Mucosa of stomach (tissue), 1 donor: ENCODE measurements around the gene TMEM63A.
"Not testable (repeated sequence)": the region's sequence is repeated elsewhere in the genome, so short reads cannot be mapped to it uniquely, and the experiment has no call there.

Experiments
- H3K27me3 ChIP-seq: one replicate; pipeline ENCODE4 v1.7.0; 2013; ENCODE audit warnings: mild to moderate bottlenecking, low read length; ENCODE audit not compliant: control insufficient read depth, insufficient read depth
- H3K36me3 ChIP-seq: one replicate; pipeline ENCODE4 v1.7.0; 2013; ENCODE audit warnings: low read length; ENCODE audit not compliant: control insufficient read depth, insufficient read depth
- H3K4me1 ChIP-seq: one replicate; pipeline ENCODE4 v1.7.0; 2013; ENCODE audit warnings: mild to moderate bottlenecking, low read length; ENCODE audit not compliant: control insufficient read depth, insufficient read depth
- H3K4me3 ChIP-seq: one replicate; pipeline ENCODE4 v1.7.0; 2013; ENCODE audit warnings: low read length
- H3K9ac ChIP-seq: one replicate; pipeline ENCODE4 v1.7.0; 2013; ENCODE audit warnings: mild to moderate bottlenecking, low read length, moderate library complexity
- H3K9me3 ChIP-seq: one replicate; pipeline ENCODE4 v1.7.0; 2013; ENCODE audit warnings: mild to moderate bottlenecking, low read length, moderate library complexity; ENCODE audit not compliant: control insufficient read depth
- donor health status: Pancreatic carcinoma.

The TMEM63A gene

DNA sequence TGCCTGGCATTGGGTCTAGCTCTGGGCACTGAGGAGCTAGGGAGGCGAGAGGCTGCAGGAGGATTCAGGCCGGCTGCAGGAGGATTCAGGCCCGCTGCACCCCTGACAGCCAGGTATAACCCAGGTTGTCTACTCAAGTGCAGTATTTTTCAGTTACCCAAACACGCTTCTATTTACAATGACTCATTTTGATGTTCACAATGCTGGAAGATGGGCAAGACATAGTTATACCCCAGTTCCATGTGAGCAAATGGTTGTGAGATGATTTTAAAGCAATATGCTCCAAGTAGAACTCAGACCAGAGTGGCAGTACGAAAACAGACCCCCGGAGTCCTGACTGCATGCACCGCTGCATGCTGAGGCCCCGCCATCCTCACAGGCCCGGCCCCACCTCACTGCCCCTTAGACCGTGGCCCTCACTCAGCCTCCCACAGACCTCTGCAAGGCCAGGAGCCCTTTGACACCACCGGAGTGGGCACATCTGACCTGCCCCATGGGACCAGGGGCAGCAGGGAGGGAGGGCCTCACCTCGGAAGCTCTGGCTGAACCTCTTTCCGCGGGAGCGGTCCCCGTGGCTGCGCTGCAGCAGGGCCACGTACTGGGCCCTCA lies 6.2 kb upstream of the TMEM63A start:
- no peak overlapping the region for H3K9ac ChIP-seq
- no peaks in the 10 kb centered on the region for H3K27me3 ChIP-seq
- H3K9me3 ChIP-seq = no peaks in the 10 kb centered on the region
- peaks cover 53% of the 10 kb centered on the region for H3K4me1 ChIP-seq
- H3K4me3 ChIP-seq = no peak overlapping the region
- no peaks in the 10 kb centered on the region for H3K36me3 ChIP-seq

DNA sequence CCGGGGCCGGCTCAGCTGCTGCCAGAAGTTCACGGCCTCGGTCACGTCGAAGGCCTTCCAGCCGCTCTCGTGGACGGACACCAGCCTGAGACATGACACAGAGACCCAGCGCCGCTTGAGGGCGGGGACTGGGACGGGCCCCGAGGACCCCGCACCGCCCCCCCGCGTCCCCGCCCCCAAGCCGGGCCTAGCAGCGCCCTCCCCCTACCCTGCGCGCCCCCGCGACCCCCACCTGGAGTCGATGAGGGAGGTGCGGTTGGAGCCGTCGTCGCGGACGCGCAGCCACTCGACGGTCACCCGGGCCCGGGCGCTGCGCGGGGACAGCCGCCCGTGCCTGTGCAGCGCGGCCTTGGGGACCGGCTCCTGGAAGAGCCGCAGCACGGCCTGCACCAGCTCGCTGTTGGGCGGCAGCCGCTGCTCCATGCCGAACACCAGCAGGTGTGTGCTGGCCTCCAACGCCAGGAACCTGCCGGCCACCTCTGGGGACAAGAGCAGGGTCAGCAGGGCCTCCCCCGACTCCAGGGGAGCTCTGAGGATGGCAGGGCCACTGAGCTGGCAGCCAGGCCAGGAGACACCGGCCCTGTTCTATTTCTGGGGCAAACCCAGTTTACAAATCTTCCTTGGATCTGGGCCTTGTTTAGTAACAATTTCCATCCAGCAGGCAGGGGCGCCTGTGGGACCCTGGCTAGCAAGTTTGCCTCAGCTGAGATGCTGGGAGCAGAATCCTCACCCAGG lies 5.5 kb upstream of the TMEM63A start:
- not testable (repeated sequence) for H3K9me3 ChIP-seq, H3K9ac ChIP-seq, H3K27me3 ChIP-seq, H3K36me3 ChIP-seq, H3K4me3 ChIP-seq
- H3K4me1 ChIP-seq = peaks cover 53% of the 10 kb centered on the region

GRCh38 chr1:225887030-225887314 lies 4.8 kb upstream of the TMEM63A start:
- Histone ChIP-seq H3K9me3 (no peaks in the 10 kb centered on the region), H3K9ac (no peak overlapping the region), H3K27me3 (no peaks in the 10 kb centered on the region), H3K4me3 (no peak overlapping the region), H3K4me1 (peaks cover 50% of the 10 kb centered on the region), H3K36me3 (no peaks in the 10 kb centered on the region)

GRCh38 chr1:225886159-225887029 lies 4.2 kb upstream of the TMEM63A start:
- Histone ChIP-seq H3K4me1 (peaks cover 47% of the 10 kb centered on the region), H3K36me3 (no peaks in the 10 kb centered on the region), H3K9ac (no peak overlapping the region), H3K9me3 (no peaks in the 10 kb centered on the region), H3K4me3 (no peak overlapping the region), H3K27me3 (no peaks in the 10 kb centered on the region)

- Histone ChIP-seq H3K27me3 (no peaks in the 10 kb centered on the region), H3K4me1 (peaks cover 47% of the 10 kb centered on the region), H3K9ac (no peak overlapping the region)
Measured at GRCh38 chr1:225885336-225885735, 3.2 kb upstream of the TMEM63A start.

GRCh38 chr1:225883616-225884265 lies 1.6 kb upstream of the TMEM63A start:
- Histone ChIP-seq H3K9me3 (no peaks in the 10 kb centered on the region), H3K27me3 (no peaks in the 10 kb centered on the region), H3K36me3 (no peaks in the 10 kb centered on the region), H3K4me3 (no peak overlapping the region), H3K4me1 (peaks cover 47% of the 10 kb centered on the region), H3K9ac (peak overlapping the region; percentile 96)

More at GRCh38 chr1:225885336-225885735, 3.2 kb upstream of the TMEM63A start:
- Histone ChIP-seq H3K36me3 (no peaks in the 10 kb centered on the region), H3K4me3 (no peak overlapping the region), H3K9me3 (no peaks in the 10 kb centered on the region)

DNA sequence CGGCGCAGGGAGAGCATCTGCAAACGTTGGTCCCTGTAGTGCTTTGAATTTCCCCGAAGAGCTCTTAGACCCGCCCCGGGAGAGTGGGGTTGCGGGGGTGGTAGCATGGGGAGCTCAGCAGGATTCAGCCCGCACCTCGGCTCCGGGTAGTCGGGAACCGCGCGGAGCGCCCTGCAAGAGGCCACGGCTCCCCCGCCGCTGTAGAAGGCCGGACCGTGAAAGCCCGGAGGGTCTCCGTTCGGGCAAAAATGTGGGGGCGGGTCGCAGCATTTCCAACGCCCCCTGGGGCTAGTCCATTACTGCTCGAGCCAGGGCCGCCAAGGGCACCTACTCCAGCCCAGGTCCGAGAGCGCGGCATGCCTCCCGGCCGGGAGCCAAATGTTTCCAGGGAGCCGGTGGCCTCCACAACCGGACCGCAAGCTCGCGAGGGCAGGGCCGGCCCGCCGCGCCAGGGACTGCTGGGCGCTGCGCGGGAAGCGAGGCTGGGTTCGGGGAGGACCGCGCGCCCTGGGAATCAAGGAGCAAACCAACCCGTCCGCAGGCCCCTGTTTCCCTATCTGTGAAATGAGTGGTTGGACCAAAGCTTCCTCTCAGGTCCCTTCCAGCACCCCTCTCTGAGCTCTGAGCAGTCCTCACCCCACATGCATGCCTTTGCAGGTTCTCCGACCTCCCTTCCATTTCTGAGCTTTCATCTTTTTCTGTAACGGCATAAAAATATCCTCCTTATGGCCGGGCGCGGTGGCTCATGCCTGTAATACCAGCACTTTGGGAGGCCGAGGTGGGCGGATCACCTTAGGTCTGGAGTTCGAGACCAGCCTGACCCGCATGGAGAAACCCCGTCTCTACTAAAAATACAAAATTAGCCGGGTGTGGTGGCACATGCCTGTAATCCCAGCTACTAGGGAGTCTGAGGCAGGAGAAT lies 775 bp upstream of the TMEM63A start:
- peak overlapping the region; percentile 96 for H3K9ac ChIP-seq
- peak overlapping the region; percentile 74 for H3K4me3 ChIP-seq
- no peaks in the 10 kb centered on the region for H3K9me3 ChIP-seq
- no peaks in the 10 kb centered on the region for H3K36me3 ChIP-seq
- peaks cover 49% of the 10 kb centered on the region for H3K4me1 ChIP-seq
- no peaks in the 10 kb centered on the region for H3K27me3 ChIP-seq

- Histone ChIP-seq H3K4me1 (peaks cover 59% of the 10 kb centered on the region), H3K9me3 (no peaks in the 10 kb centered on the region), H3K4me3 (peak overlapping the region; percentile 74), H3K27me3 (no peaks in the 10 kb centered on the region), H3K9ac (peak overlapping the region; percentile 96), H3K36me3 (peaks cover 6% of the 10 kb centered on the region)
Measured at GRCh38 chr1:225881081-225881958, 860 bp downstream of the TMEM63A start.

- peak overlapping the region; percentile 96 for H3K9ac ChIP-seq
- peak overlapping the region; percentile 74 for H3K4me3 ChIP-seq
- H3K4me1 ChIP-seq = peaks cover 63% of the 10 kb centered on the region
- H3K9me3 ChIP-seq = no peaks in the 10 kb centered on the region
- H3K36me3 ChIP-seq = peaks cover 6% of the 10 kb centered on the region
- H3K27me3 ChIP-seq = no peaks in the 10 kb centered on the region
Measured at GRCh38 chr1:225880636-225881035, 1.5 kb downstream of the TMEM63A start.

GRCh38 chr1:225880222-225880588 lies 2.0 kb downstream of the TMEM63A start:
- Histone ChIP-seq H3K27me3 (no peaks in the 10 kb centered on the region), H3K9ac (peak overlapping the region; percentile 96), H3K4me3 (peak overlapping the region; percentile 31), H3K36me3 (peaks cover 6% of the 10 kb centered on the region), H3K9me3 (no peaks in the 10 kb centered on the region), H3K4me1 (peaks cover 68% of the 10 kb centered on the region)
